ENCODE data around the gene NMT2.

The NMT2 gene

DNA sequence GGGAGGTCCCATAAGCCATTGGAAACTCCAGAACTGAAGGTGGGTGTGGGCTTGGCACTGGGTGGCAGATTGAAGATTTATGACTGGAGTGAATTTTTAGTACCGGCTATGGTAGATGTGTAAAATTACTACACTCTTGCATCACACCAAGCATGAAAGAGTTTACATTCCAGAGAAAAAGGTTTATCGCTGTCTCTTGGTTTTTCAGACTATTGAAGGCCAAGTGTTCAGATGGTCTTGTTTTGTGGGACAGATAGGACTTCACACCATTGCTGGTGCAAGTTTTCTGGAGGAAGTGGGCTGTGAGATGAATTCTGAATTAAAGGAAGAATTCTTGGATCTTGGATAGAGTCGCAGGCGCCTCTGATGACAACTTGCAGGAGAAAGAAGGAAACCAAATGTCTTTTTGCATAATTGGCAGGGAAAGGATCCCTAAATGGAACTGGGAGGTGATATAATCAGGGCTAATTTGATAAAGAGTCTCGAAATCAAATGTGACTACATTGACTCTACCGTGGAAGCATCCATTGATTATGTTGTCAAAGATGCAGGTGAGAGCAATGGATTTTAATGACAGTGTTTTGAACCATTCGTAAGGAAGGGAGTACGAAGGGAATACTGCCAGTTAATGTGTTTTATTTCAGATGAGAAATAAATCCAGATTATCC, 14.2 kb upstream of the NMT2 start:
- Histone ChIP-seq H3K4me2 (no peak overlapping the region), H3K4me1 (no peaks in the 10 kb centered on the region), H3K27ac (no peak overlapping the region), H3K36me3 (no peaks in the 10 kb centered on the region), H3K9ac (no peak overlapping the region), H4K20me1 (no peaks in the 10 kb centered on the region), H3K27me3 (no peaks in the 10 kb centered on the region), H3K9me3 (no peaks in the 10 kb centered on the region), H3K4me3 (no peak overlapping the region)
- TF ChIP-seq Cebpa-rat (IDR thresholded peaks at IDR 0.05), result no peak

- H3K9me3 ChIP-seq, result no peaks in the 10 kb centered on the region
- H3K4me3 ChIP-seq, result no peak overlapping the region
- H3K4me1 ChIP-seq, result no peaks in the 10 kb centered on the region
- H3K4me2 ChIP-seq, result no peak overlapping the region
- no peaks in the 10 kb centered on the region for H3K36me3 ChIP-seq
- H3K27ac ChIP-seq, result no peak overlapping the region
- no peaks in the 10 kb centered on the region for H3K27me3 ChIP-seq
- no peaks in the 10 kb centered on the region for H4K20me1 ChIP-seq
- no peak for TF ChIP-seq Cebpa-rat (IDR thresholded peaks at IDR 0.05)
- no peak overlapping the region for H3K9ac ChIP-seq
Measured at GRCh38 chr10:15181576-15182156, 13.2 kb upstream of the NMT2 start.

GRCh38 chr10:15180736-15181135, 12.2 kb upstream of the NMT2 start:
- H3K4me2 ChIP-seq, result no peak overlapping the region

GRCh38 chr10:15176269-15176668, 7.8 kb upstream of the NMT2 start:
- no peaks in the 10 kb centered on the region for H3K9me3 ChIP-seq
- no peak overlapping the region for H3K27ac ChIP-seq
- H3K36me3 ChIP-seq, result no peaks in the 10 kb centered on the region
- H3K4me1 ChIP-seq, result no peaks in the 10 kb centered on the region
- H3K9ac ChIP-seq, result no peak overlapping the region
- H4K20me1 ChIP-seq, result no peaks in the 10 kb centered on the region
- H3K4me2 ChIP-seq, result no peak overlapping the region
- TF ChIP-seq Cebpa-rat (IDR thresholded peaks at IDR 0.05), result no peak
- H3K4me3 ChIP-seq, result no peak overlapping the region
- H3K27me3 ChIP-seq, result no peaks in the 10 kb centered on the region

More at GRCh38 chr10:15180736-15181135, 12.2 kb upstream of the NMT2 start:
- H3K4me1 ChIP-seq, result no peaks in the 10 kb centered on the region
- no peaks in the 10 kb centered on the region for H3K9me3 ChIP-seq
- no peak overlapping the region for H3K27ac ChIP-seq
- no peaks in the 10 kb centered on the region for H3K27me3 ChIP-seq
- no peaks in the 10 kb centered on the region for H3K36me3 ChIP-seq
- H4K20me1 ChIP-seq, result no peaks in the 10 kb centered on the region
- TF ChIP-seq Cebpa-rat (IDR thresholded peaks at IDR 0.05), result no peak
- no peak overlapping the region for H3K4me3 ChIP-seq
- no peak overlapping the region for H3K9ac ChIP-seq

GRCh38 chr10:15175587-15175986, 7.1 kb upstream of the NMT2 start:
- Histone ChIP-seq H3K27me3 (no peaks in the 10 kb centered on the region), H3K4me2 (no peak overlapping the region), H4K20me1 (no peaks in the 10 kb centered on the region), H3K27ac (no peak overlapping the region), H3K4me3 (no peak overlapping the region), H3K4me1 (peaks cover 7% of the 10 kb centered on the region), H3K9ac (no peak overlapping the region), H3K36me3 (no peaks in the 10 kb centered on the region), H3K9me3 (no peaks in the 10 kb centered on the region)
- TF ChIP-seq Cebpa-rat (IDR thresholded peaks at IDR 0.05), result no peak

- peaks cover 6% of the 10 kb centered on the region for H3K27me3 ChIP-seq
- no peak overlapping the region for H3K9ac ChIP-seq
- H3K36me3 ChIP-seq, result no peaks in the 10 kb centered on the region
- H3K27ac ChIP-seq, result no peak overlapping the region
- peaks cover 29% of the 10 kb centered on the region for H3K4me1 ChIP-seq
- H3K4me2 ChIP-seq, result no peak overlapping the region
- H3K4me3 ChIP-seq, result no peak overlapping the region
- TF ChIP-seq Cebpa-rat (IDR thresholded peaks at IDR 0.05), result no peak
- peaks cover 5% of the 10 kb centered on the region for H4K20me1 ChIP-seq
- H3K9me3 ChIP-seq, result no peaks in the 10 kb centered on the region
Measured at GRCh38 chr10:15172306-15172840, 3.9 kb upstream of the NMT2 start.

DNA sequence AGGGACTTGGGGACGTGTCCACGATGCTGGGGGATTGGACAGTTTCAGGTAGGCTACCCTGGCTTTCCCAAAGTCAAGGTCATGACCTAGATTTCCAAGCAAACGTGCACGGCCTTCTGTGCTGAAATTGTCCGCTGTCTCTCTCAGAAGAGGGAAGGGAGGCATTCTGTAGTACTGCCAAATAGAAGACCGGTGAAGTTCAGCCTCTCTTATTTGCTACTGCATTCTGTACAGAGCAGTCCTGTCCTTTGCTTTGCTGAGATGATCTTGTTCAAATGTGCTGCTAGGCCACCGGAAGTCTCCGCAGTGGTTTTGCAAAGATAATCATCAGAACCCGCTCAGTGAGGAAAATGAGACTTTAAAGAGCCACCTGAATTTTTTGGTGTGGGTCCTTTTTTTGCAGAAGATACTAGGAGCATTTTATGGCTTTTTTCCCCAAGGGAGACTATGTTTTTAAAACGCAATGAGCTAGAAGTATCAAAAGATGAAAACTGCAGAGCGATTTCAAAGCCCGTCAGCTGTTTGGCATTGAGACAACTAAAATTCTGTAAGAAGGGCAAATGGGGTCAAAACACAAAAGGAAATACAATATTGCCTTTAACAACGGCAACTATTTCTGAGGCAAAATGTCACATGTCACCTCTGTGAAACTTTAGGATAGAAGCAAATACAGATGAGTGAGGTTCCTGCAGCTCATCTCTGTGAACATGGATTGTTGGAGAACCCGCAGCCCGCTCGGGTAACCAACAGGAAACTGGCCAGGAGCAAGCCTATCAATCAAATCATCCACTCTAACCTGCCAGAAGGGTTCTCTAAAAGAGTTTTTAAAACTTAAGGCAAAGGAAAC, 1.3 kb upstream of the NMT2 start:
- H3K27ac ChIP-seq, result peak overlapping the region; percentile 41; the same call in 1 of the 2 replicates
- peak overlapping the region; percentile 85 for H3K4me2 ChIP-seq
- peaks cover 18% of the 10 kb centered on the region for H4K20me1 ChIP-seq
- H3K27me3 ChIP-seq, result peaks cover 21% of the 10 kb centered on the region
- H3K9ac ChIP-seq, result peak overlapping the region; percentile 58
- H3K9me3 ChIP-seq, result no peaks in the 10 kb centered on the region
- TF ChIP-seq Cebpa-rat (IDR thresholded peaks at IDR 0.05), result no peak
- H3K4me1 ChIP-seq, result peaks cover 35% of the 10 kb centered on the region
- peak overlapping the region; percentile 26; the same call in 1 of the 2 replicates for H3K4me3 ChIP-seq
- H3K36me3 ChIP-seq, result no peaks in the 10 kb centered on the region

DNA sequence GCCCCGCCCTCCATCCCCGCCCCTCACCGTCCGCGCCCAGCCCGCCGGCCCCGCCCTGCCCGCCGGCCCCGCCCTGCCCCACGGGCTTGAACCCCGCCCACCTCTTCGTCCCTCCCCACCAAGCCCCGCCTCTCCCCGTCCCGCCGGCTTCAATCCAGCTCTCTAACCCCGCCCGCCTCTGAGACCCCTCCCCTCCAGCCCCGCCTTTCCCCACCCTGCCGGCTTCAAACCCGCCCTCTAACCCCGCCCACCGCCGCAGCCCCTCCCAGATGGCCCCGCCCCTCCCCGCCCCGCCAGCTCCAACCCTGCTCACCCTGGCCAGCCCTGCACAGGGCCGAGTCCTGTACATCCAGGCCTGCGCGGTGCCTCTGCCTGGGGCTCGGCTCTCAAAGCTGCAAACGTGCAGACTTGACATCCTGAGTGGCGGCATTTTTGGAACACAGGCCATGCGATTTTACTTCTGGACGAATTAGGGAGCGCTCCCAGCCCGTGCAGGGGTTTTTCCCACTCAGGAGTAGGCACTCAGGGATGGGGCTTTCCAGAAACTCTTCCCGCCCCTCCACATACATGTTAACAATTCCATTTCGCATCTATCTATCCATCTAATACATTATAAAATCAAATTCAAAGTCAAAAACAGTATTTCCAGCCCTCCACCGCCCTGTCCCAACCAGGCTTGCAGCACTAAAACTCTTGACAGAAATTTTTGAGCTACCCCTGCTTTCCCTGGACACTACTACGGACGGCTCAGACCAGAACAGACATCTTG, 477 bp upstream of the NMT2 start:
- 0 out of 2 replicates have a peak overlapping the region, but pooled peaks have one; percentile 41 for H3K27ac ChIP-seq
- peaks cover 21% of the 10 kb centered on the region for H3K27me3 ChIP-seq
- H3K4me3 ChIP-seq, result peak overlapping the region; percentile 26; the same call in 1 of the 2 replicates
- TF ChIP-seq Cebpa-rat (IDR thresholded peaks at IDR 0.05), result no peak
- H3K9me3 ChIP-seq, result no peaks in the 10 kb centered on the region
- no peak overlapping the region for H3K9ac ChIP-seq
- H3K4me1 ChIP-seq, result peaks cover 35% of the 10 kb centered on the region
- peaks cover 18% of the 10 kb centered on the region for H4K20me1 ChIP-seq
- no peaks in the 10 kb centered on the region for H3K36me3 ChIP-seq
- peak overlapping the region; percentile 85 for H3K4me2 ChIP-seq
